Endothelial cell of umbilical vein (primary cell): Measurements from ENCODE around the gene ZNF880. TPM values are rescaled to one million over a fixed set of nuclear protein-coding genes. Genes with fewer than 3 reads are reported as not detected.

Source experiments
- BruUV-seq: library from RNA; stranded (reverse); fragments of 400-500 nt; replicated peaks from 2 replicates; lab custom pipeline; 2021; lab: Mats Ljungman, UMichigan
- CTCF ChIA-PET: fragments of 300-600, 350-600 bp; sonication (Branson Sonifier 250); formaldehyde crosslinking; loops from one replicate; lab custom pipeline; 2021; ENCODE audit warnings: antibody characterized with exemption, inconsistent platforms; lab: Charles Lee
- POLR2A ChIA-PET: fragments of 300-600, 350-600 bp; sonication (Branson Sonifier 250); formaldehyde crosslinking; loops from one replicate; lab custom pipeline; 2021; ENCODE audit warnings: antibody characterized with exemption, inconsistent platforms; lab: Charles Lee
- DNase-seq: peaks from one replicate; pipeline ENCODE4 v3.0.0-alpha.2; 2011; ENCODE audit warnings: low read depth, low spot score
- FAIRE-seq: peaks from 2 replicates; lab custom pipeline; 2011; peaks lifted over from hg19 to GRCh38; lab: Jason Lieb, UNC
- H2AFZ ChIP-seq: 2 replicates; pipeline ENCODE4 v1.6.0; 2012; ENCODE audit warnings: low read depth, low read length, control low read depth, inconsistent platforms
- H3K27ac ChIP-seq: 2 replicates; pipeline ENCODE4 v1.5.1; 2011; ENCODE audit warnings: low read depth, mild to moderate bottlenecking, control low read depth, low read length, moderate library complexity; ENCODE audit not compliant: insufficient read depth
- H3K27me3 ChIP-seq, 2 experiments: 2 replicates each; pipeline versions ENCODE4 v1.6.0 to v1.6.1; 2011; ENCODE audit warnings: low read length in 2 of 2, mixed read lengths in 1 of 2; ENCODE audit not compliant: control insufficient read depth in 2 of 2, insufficient read depth in 2 of 2
- H3K36me3 ChIP-seq, 2 experiments: 2 replicates in 1 of 2; 3 replicates in 1 of 2; pipeline ENCODE4 v1.5.1; 2011; ENCODE audit warnings: low read length in 2 of 2, mild to moderate bottlenecking in 1 of 2, moderate library complexity in 1 of 2; ENCODE audit not compliant: control insufficient read depth in 2 of 2, insufficient read depth in 2 of 2; ENCODE audit errors: extremely low read depth in 1 of 2
- H3K4me1 ChIP-seq: 3 replicates; pipeline ENCODE4 v1.5.1; 2011; ENCODE audit warnings: mild to moderate bottlenecking, low read length; ENCODE audit not compliant: control insufficient read depth, insufficient read depth; ENCODE audit errors: extremely low read depth
- H3K4me2 ChIP-seq: 2 replicates; pipeline ENCODE4 v1.6.1; 2011; ENCODE audit warnings: low read length, control low read depth, mixed read lengths; ENCODE audit not compliant: insufficient read depth
- H3K4me3 ChIP-seq, 3 experiments: fragments of 200-600 bp in 1 of 3; sonication (generic), shearing (Covaris generic) in 1 of 3; replicated peaks in 1 of 3; 2 replicates each; pipeline ENCODE4 v1.5.1; 2011 to 2016; ENCODE audit warnings: control low read depth in 3 of 3, low read length in 3 of 3, mild to moderate bottlenecking in 2 of 3, inconsistent platforms in 1 of 3, low read depth in 1 of 3, moderate library complexity in 1 of 3; ENCODE audit not compliant: insufficient read depth in 1 of 3
- H3K79me2 ChIP-seq: 2 replicates; pipeline ENCODE4 v1.6.0; 2012; ENCODE audit warnings: low read length, inconsistent platforms; ENCODE audit not compliant: control insufficient read depth, insufficient read depth
- H3K9ac ChIP-seq: replicated peaks from 2 replicates; pipeline ENCODE3; 2011; ENCODE audit warnings: low read length, control low read depth; ENCODE audit not compliant: insufficient read depth; ENCODE audit errors: extremely low read depth
- H3K9me1 ChIP-seq: replicated peaks from 3 replicates; pipeline ENCODE4 v1.6.0; 2011; ENCODE audit warnings: mild to moderate bottlenecking, low read length; ENCODE audit not compliant: control insufficient read depth, insufficient read depth; ENCODE audit errors: extremely low read depth
- H3K9me3 ChIP-seq: replicated peaks from 2 replicates; pipeline ENCODE4 v1.5.1; 2012; ENCODE audit warnings: low read length, inconsistent platforms; ENCODE audit not compliant: control insufficient read depth, insufficient read depth
- H4K20me1 ChIP-seq: replicated peaks from 2 replicates; pipeline ENCODE3; 2011; ENCODE audit warnings: mild to moderate bottlenecking, low read length; ENCODE audit not compliant: control insufficient read depth, insufficient read depth; ENCODE audit errors: extremely low read depth
- EZH2 ChIP-seq: IDR thresholded peaks from 2 replicates; pipeline ENCODE4 v1.6.1; 2012; ENCODE audit warnings: borderline replicate concordance, low read depth, mild to moderate bottlenecking, moderate library complexity, low read length, inconsistent platforms; ENCODE audit not compliant: severe bottlenecking
- FOS ChIP-seq: IDR thresholded peaks from 2 replicates; pipeline ENCODE4 v1.6.1; 2011; ENCODE audit warnings: mild to moderate bottlenecking, low read length, moderate library complexity, borderline replicate concordance; ENCODE audit not compliant: insufficient read depth
- GATA2 ChIP-seq: IDR thresholded peaks from 2 replicates; pipeline ENCODE4 v1.7.0; 2011; ENCODE audit warnings: low read depth, mild to moderate bottlenecking, moderate library complexity, mixed read lengths, low read length; ENCODE audit not compliant: insufficient read length, insufficient read depth
- JUN ChIP-seq: IDR thresholded peaks from 2 replicates; pipeline ENCODE4 v1.6.1; 2011; ENCODE audit warnings: borderline replicate concordance, low read depth; ENCODE audit not compliant: insufficient read length, insufficient read depth
- MYC ChIP-seq: IDR thresholded peaks from one replicate; pipeline ENCODE4 v1.6.1; 2011; ENCODE audit warnings: mild to moderate bottlenecking, low read depth, low read length
- POLR2A ChIP-seq: IDR thresholded peaks from 2 replicates; pipeline ENCODE4 v1.6.1; 2012; ENCODE audit warnings: low read depth, mild to moderate bottlenecking, control low read depth, low read length
- POLR2AphosphoS5 ChIP-seq: IDR thresholded peaks from 2 replicates; pipeline ENCODE4 v1.6.1; 2012; ENCODE audit warnings: low read depth, mild to moderate bottlenecking, control low read depth, low read length, moderate library complexity; ENCODE audit not compliant: insufficient read depth
- dilution Hi-C: fragments of 300-500 bp; cut with MboI; formaldehyde crosslinking; loops from one replicate; pipeline ENCODE4 v1.15.0; 2019; ENCODE audit warnings: low sequenced_read_pairs; ENCODE audit not compliant: extremely low pct_ligation_motif_present
- intact Hi-C: fragments of 100-400 bp; cut with micrococcal nuclease; formaldehyde crosslinking; loops from one replicate; pipeline ENCODE4 v1.10.0; 2022
- polyA plus RNA-seq, 4 experiments: library from polyadenylated mRNA; depleted of rRNA in 3 of 4; stranded (reverse) in 3 of 4; unstranded in 1 of 4; fragments of >200 nt; gene quantifications; 2 replicates each; pipeline versions ENCODE4 v1.2.1 to v1.2.3, GENCODE V29; 2011 to 2012; ENCODE audit warnings: missing spikeins in 1 of 4
- small RNA-seq: library from RNA; depleted of rRNA; stranded (forward); fragments of <200 nt; gene quantifications from one replicate; pipeline ENCODE3, GENCODE V24; 2012; ENCODE audit warnings: low replicate concordance, low read depth; ENCODE audit not compliant: insufficient read depth, insufficient read length
- total RNA-seq: library from RNA; stranded (reverse); gene quantifications from 2 replicates; pipeline ENCODE4 v1.2.3, GENCODE V29; 2021
- TF ChIP-seq, protein P1 (sequence below), 2 donors: IDR thresholded peaks; 1 replicate in 1 of 2; 2 replicates in 1 of 2; pipeline ENCODE4 v1.5.1; 2011; ENCODE audit warnings: low read length in 2 of 2, mild to moderate bottlenecking in 2 of 2, moderate library complexity in 2 of 2, control low read depth in 1 of 2, inconsistent platforms in 1 of 2, low read depth in 1 of 2; ENCODE audit not compliant: insufficient read depth in 1 of 2; ENCODE audit errors: extremely low read depth in 1 of 2
- TF ChIP-seq, protein P2 (sequence below): IDR thresholded peaks from 2 replicates; pipeline ENCODE4 v1.6.1; 2011; ENCODE audit not compliant: insufficient read depth, insufficient read length

ZNF880 gene
- total and polyA plus RNA-seq, 2 donors (not counting 3 experiments of a cell fraction or from before 2014, with no cell fraction given): 10.7 to 11.0 TPM

DNA sequence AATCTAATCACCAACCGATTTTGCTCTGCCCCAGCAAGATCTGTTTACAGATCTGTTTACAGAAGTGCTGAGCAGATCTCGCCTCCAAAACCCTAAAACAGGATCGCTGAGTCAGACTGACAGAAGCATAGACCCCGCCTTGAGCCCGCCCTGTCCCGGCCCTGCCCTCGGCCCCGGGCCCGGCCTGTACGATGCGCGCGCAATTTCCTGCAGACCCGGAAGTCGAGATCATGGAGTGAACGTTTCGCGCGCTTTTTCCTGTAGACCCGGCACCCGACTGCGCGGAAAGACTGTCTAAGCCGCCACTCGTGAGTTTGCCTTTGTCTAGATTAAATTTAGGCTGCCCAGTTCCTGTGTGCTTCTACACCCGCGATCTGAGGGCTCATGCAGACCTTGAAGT, 59.2 kb downstream of the ZNF880 start, which contains the start of gene ZNF534:
Gene ZNF534 (plus strand): TSS at position 212 of the 400 bp plus-strand sequence. CDS start 2,327 bp downstream, outside the sequence.
- no peaks in the 10 kb centered on the region for H4K20me1 ChIP-seq
- H3K4me3 ChIP-seq: no peak within 1 kb of the TSS
- H3K9ac ChIP-seq: no peak within 1 kb of the TSS
- no peak within 1 kb of the TSS for H3K4me2 ChIP-seq
- H3K36me3 ChIP-seq: no peaks in the 10 kb centered on the region
- POLR2A ChIA-PET: no interaction called here
- no peaks in the 10 kb centered on the region for H3K79me2 ChIP-seq
- no peaks in the 10 kb centered on the region for H3K4me1 ChIP-seq
- DNase-seq (no peak), FAIRE-seq (no peak)
- TF ChIP-seq POLR2AphosphoS5 (no peak), EZH2 (no peak), POLR2A (no peak), MYC (no peak), JUN (no peak), GATA2 (no peak), FOS (no peak)
- TF ChIP-seq, protein P1, sequence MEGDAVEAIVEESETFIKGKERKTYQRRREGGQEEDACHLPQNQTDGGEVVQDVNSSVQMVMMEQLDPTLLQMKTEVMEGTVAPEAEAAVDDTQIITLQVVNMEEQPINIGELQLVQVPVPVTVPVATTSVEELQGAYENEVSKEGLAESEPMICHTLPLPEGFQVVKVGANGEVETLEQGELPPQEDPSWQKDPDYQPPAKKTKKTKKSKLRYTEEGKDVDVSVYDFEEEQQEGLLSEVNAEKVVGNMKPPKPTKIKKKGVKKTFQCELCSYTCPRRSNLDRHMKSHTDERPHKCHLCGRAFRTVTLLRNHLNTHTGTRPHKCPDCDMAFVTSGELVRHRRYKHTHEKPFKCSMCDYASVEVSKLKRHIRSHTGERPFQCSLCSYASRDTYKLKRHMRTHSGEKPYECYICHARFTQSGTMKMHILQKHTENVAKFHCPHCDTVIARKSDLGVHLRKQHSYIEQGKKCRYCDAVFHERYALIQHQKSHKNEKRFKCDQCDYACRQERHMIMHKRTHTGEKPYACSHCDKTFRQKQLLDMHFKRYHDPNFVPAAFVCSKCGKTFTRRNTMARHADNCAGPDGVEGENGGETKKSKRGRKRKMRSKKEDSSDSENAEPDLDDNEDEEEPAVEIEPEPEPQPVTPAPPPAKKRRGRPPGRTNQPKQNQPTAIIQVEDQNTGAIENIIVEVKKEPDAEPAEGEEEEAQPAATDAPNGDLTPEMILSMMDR (IDR thresholded peaks at IDR 0.05; ENCODE audit: extremely low read depth in 1 of 2, insufficient read depth in 1 of 2, low read depth in 1 of 2, low read length in 2 of 2): no peak
- TF ChIP-seq, protein P2, sequence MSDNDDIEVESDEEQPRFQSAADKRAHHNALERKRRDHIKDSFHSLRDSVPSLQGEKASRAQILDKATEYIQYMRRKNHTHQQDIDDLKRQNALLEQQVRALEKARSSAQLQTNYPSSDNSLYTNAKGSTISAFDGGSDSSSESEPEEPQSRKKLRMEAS: no peak
- dilution Hi-C loops: no loop called here
- CTCF ChIA-PET: no interaction called here
- intact Hi-C loops: no loop called here
- no peaks in the 10 kb centered on the region for H3K9me3 ChIP-seq
- BruUV-seq: no TSS peak
- H3K9me1 ChIP-seq: no peaks in the 10 kb centered on the region
- H3K27ac ChIP-seq: no peak within 1 kb of the TSS
- no peak within 1 kb of the TSS for H2AFZ ChIP-seq
- H3K27me3 ChIP-seq: no peaks in the 10 kb centered on the region

Small RNAs within 50 kb of the gene (small RNA-seq; reads per million reads assigned to genes)
- not detected for gene AC010332.1

Other genes starting within 250 kb of the ZNF880 start
- gene ZNF616, start 230.0 kb upstream of the ZNF880 start, total RNA-seq: 8.7 and 9.1 TPM in 2 replicates
- 1.1 and 1.7 TPM in 2 replicates for gene ZNF616, start 230.0 kb upstream of the ZNF880 start, polyA plus RNA-seq
- 7.2 and 9.3 TPM in 2 replicates for gene ZNF836, start 198.3 kb upstream of the ZNF880 start, total RNA-seq
- 2.1 and 2.6 TPM in 2 replicates for gene ZNF836, start 198.3 kb upstream of the ZNF880 start, polyA plus RNA-seq
- gene PPP2R1A, start 179.9 kb upstream of the ZNF880 start, total RNA-seq: 253 and 257 TPM in 2 replicates
- gene PPP2R1A, start 179.9 kb upstream of the ZNF880 start, polyA plus RNA-seq: 216 and 221 TPM in 2 replicates
- 8.9 and 9.1 TPM in 2 replicates for gene ZNF766, start 100.3 kb upstream of the ZNF880 start, total RNA-seq
- 1.8 and 2.9 TPM in 2 replicates for gene ZNF766, start 100.3 kb upstream of the ZNF880 start, polyA plus RNA-seq
- 9.2 and 10.0 TPM in 2 replicates for gene ZNF480, start 72.8 kb upstream of the ZNF880 start, total RNA-seq
- 2.0 and 3.6 TPM in 2 replicates for gene ZNF480, start 72.8 kb upstream of the ZNF880 start, polyA plus RNA-seq
- gene ZNF610, start 33.7 kb upstream of the ZNF880 start, total RNA-seq: 0.97 and 1.1 TPM in 2 replicates
- gene ZNF610, start 33.7 kb upstream of the ZNF880 start, polyA plus RNA-seq: 1.3 and 1.7 TPM in 2 replicates
- gene ZNF528, start 27.9 kb downstream of the ZNF880 start, total RNA-seq: 11.3 and 16.1 TPM in 2 replicates
- gene ZNF528, start 27.9 kb downstream of the ZNF880 start, polyA plus RNA-seq: 5.3 and 6.2 TPM in 2 replicates
- gene ZNF534, start 59.2 kb downstream of the ZNF880 start, total RNA-seq: not detected in 2 replicates
- gene ZNF534, start 59.2 kb downstream of the ZNF880 start, polyA plus RNA-seq: not detected in 2 replicates
- gene ZNF578, start 83.6 kb downstream of the ZNF880 start, total RNA-seq: 0.85 and 1.00 TPM in 2 replicates
- gene ZNF578, start 83.6 kb downstream of the ZNF880 start, polyA plus RNA-seq: 0.40 and 0.46 TPM in 2 replicates
- 13.6 and 15.2 TPM in 2 replicates for gene ZNF808, start 157.7 kb downstream of the ZNF880 start, total RNA-seq
- gene ZNF808, start 157.7 kb downstream of the ZNF880 start, polyA plus RNA-seq: 1.8 and 1.9 TPM in 2 replicates
- 12.1 and 12.3 TPM in 2 replicates for gene ZNF701, start 200.4 kb downstream of the ZNF880 start, total RNA-seq
- 4.4 and 4.7 TPM in 2 replicates for gene ZNF701, start 200.4 kb downstream of the ZNF880 start, polyA plus RNA-seq